Embryonic facial prominence (tissue), 1 donor: ENCODE results near the gene HSPE1.
"Not testable (repeated sequence)": the region's sequence is repeated elsewhere in the genome, so short reads cannot be mapped to it uniquely, and the experiment has no call there.

ENCODE experiments used
- DNase-seq: peaks from one replicate; pipeline ENCODE4 v3.0.0-alpha.2; 2016; ENCODE audit errors: extremely low spot score

Gene HSPE1

GRCh38 chr2:197499594-197500502, at the start of gene HSPE1, which contains the start of gene HSPD1:
Gene HSPE1, plus strand, starts transcription at chr2:197500379. Its CDS starts 58 bp downstream, at chr2:197500437.
Gene HSPD1, minus strand, starts transcription at chr2:197499840. Its CDS starts 992 bp downstream, at chr2:197498848.
- peak; percentile 97 for DNase-seq

GRCh38 chr2:197450465-197450864, 49.7 kb upstream of the HSPE1 start:
- no peak for DNase-seq

- not testable (repeated sequence) for DNase-seq
Observed at GRCh38 chr2:197450935-197451358, 49.2 kb upstream of the HSPE1 start.

- DNase-seq = no peak
Observed at GRCh38 chr2:197452754-197453122, 47.4 kb upstream of the HSPE1 start.

- DNase-seq = peak; percentile 99
Observed at GRCh38 chr2:197453123-197453913, 46.9 kb upstream of the HSPE1 start, which contains the start of gene COQ10B. Gene COQ10B, plus strand, starts transcription at chr2:197453552. Its CDS starts 9 bp downstream, at chr2:197453561.

GRCh38 chr2:197453914-197454398, 46.2 kb upstream of the HSPE1 start:
- no peak for DNase-seq

- DNase-seq = no peak
Observed at GRCh38 chr2:197454923-197455322, 45.3 kb upstream of the HSPE1 start.

- no peak for DNase-seq
Observed at GRCh38 chr2:197455428-197455827, 44.8 kb upstream of the HSPE1 start.

- no peak for DNase-seq
Observed at GRCh38 chr2:197460649-197461048, 39.5 kb upstream of the HSPE1 start.

GRCh38 chr2:197461057-197461456, 39.1 kb upstream of the HSPE1 start:
- no peak for DNase-seq

GRCh38 chr2:197464175-197464574, 36.0 kb upstream of the HSPE1 start:
- no peak for DNase-seq

GRCh38 chr2:197472166-197472565, 28.0 kb upstream of the HSPE1 start:
- DNase-seq = no peak

- DNase-seq = no peak
Observed at GRCh38 chr2:197477797-197478196, 22.4 kb upstream of the HSPE1 start.

GRCh38 chr2:197480165-197481036, 19.8 kb upstream of the HSPE1 start:
- no peak for DNase-seq

- DNase-seq = not testable (repeated sequence)
Observed at GRCh38 chr2:197484248-197484647, 15.9 kb upstream of the HSPE1 start.

- no peak for DNase-seq
Observed at GRCh38 chr2:197486175-197486574, 14.0 kb upstream of the HSPE1 start.

- DNase-seq = no peak
Observed at GRCh38 chr2:197487385-197487784, 12.8 kb upstream of the HSPE1 start.

GRCh38 chr2:197495433-197496134, 4.6 kb upstream of the HSPE1 start:
- no peak for DNase-seq

- no peak for DNase-seq
Observed at GRCh38 chr2:197496695-197497094, 3.5 kb upstream of the HSPE1 start.

- no peak for DNase-seq
Observed at GRCh38 chr2:197497326-197497725, 2.9 kb upstream of the HSPE1 start.
